Thoracic aorta (tissue), 2 donors: ENCODE results near the gene UBASH3A. TPM values are rescaled to one million over a fixed set of nuclear protein-coding genes. Genes with fewer than 3 reads are reported as not detected.

Experiments
- ATAC-seq: fragments of 150-250 bp; one replicate; pipeline ENCODE4 v1.8.0; 2017; ENCODE audit warnings: low read depth; ENCODE audit not compliant: insufficient number of reproducible peaks, low FRiP score
- DNase-seq: peaks from one replicate; pipeline ENCODE4 v3.0.0-alpha.2; 2020; ENCODE audit warnings: low spot score
- H3K27ac ChIP-seq, 2 donors: fragments of 200-600 bp; sonication (generic); 1 replicate in 1 of 2; 2 replicates in 1 of 2; pipeline ENCODE4 v1.5.1; 2016; ENCODE audit warnings: mild to moderate bottlenecking in 2 of 2, moderate library complexity in 2 of 2
- H3K27me3 ChIP-seq: fragments of 200-600 bp; sonication (generic); replicated peaks from 2 replicates; pipeline ENCODE4 v1.6.0; 2016; ENCODE audit warnings: mild to moderate bottlenecking; ENCODE audit not compliant: insufficient read depth
- H3K36me3 ChIP-seq: fragments of 200-600 bp; sonication (generic); one replicate; pipeline ENCODE4 v1.5.1; 2016
- H3K4me1 ChIP-seq, 2 donors: fragments of 200-600 bp; sonication (generic); 1 replicate in 1 of 2; 2 replicates in 1 of 2; pipeline versions ENCODE4 v1.5.1 to v1.6.0; 2016; ENCODE audit warnings: low read depth in 2 of 2, mild to moderate bottlenecking in 1 of 2; ENCODE audit not compliant: control insufficient read depth in 1 of 2
- H3K4me3 ChIP-seq: fragments of 200-600 bp; sonication (generic); 2 replicates; pipeline ENCODE4 v1.5.1; 2016; ENCODE audit warnings: mild to moderate bottlenecking
- H3K9me3 ChIP-seq: fragments of 200-600 bp; sonication (generic); 2 replicates; pipeline ENCODE4 v1.5.1; 2016
- CTCF ChIP-seq: fragments of 200-600 bp; sonication (generic); IDR thresholded peaks from one replicate; pipeline ENCODE4 v1.5.1; 2019; ENCODE audit warnings: antibody characterized with exemption
- total RNA-seq, 2 donors: library from RNA; depleted of rRNA; stranded (reverse); fragments of >200 nt; gene quantifications; one replicate each; pipeline versions ENCODE4 v1.1.0 to v1.2.3, GENCODE V29; 2016

UBASH3A gene
- total RNA-seq, 2 donors from 2014 or later = 1.2 to 1.3 TPM

- Histone ChIP-seq H3K27ac (no peak overlapping the region), H3K9me3 (no peaks in the 10 kb centered on the region), H3K36me3 (no peaks in the 10 kb centered on the region), H3K4me1 (no peaks in the 10 kb centered on the region), H3K4me3 (no peak overlapping the region), H3K27me3 (no peaks in the 10 kb centered on the region)
- no peak for TF ChIP-seq CTCF
- DNase-seq (no peak), ATAC-seq (no peak)
These were observed 17.5 kb downstream of the UBASH3A start for GRCh38 chr21:42421018-42421793.

GRCh38 chr21:42423197-42423675, 19.5 kb downstream of the UBASH3A start:
- no peaks in the 10 kb centered on the region for H3K4me1 ChIP-seq
- no peaks in the 10 kb centered on the region for H3K36me3 ChIP-seq
- no peak overlapping the region for H3K4me3 ChIP-seq
- no peak overlapping the region for H3K27ac ChIP-seq
- H3K27me3 ChIP-seq = no peaks in the 10 kb centered on the region
- DNase-seq = no peak
- TF ChIP-seq CTCF = no peak
- no peaks in the 10 kb centered on the region for H3K9me3 ChIP-seq
- no peak for ATAC-seq

- no peak for TF ChIP-seq CTCF
- H3K36me3 ChIP-seq = no peaks in the 10 kb centered on the region
- H3K9me3 ChIP-seq = no peaks in the 10 kb centered on the region
- H3K27ac ChIP-seq = no peak overlapping the region
- H3K4me1 ChIP-seq = no peaks in the 10 kb centered on the region
- DNase-seq = no peak
- ATAC-seq = no peak
- no peak overlapping the region for H3K4me3 ChIP-seq
- no peaks in the 10 kb centered on the region for H3K27me3 ChIP-seq
These were observed 20.0 kb downstream of the UBASH3A start for GRCh38 chr21:42423685-42424084.

GRCh38 chr21:42424914-42425541, 21.3 kb downstream of the UBASH3A start:
- Histone ChIP-seq H3K4me3 (no peak overlapping the region), H3K36me3 (no peaks in the 10 kb centered on the region), H3K4me1 (no peaks in the 10 kb centered on the region), H3K27me3 (no peaks in the 10 kb centered on the region), H3K9me3 (no peaks in the 10 kb centered on the region), H3K27ac (no peak overlapping the region)
- DNase-seq (no peak), ATAC-seq (no peak)
- no peak for TF ChIP-seq CTCF

- H3K4me3 ChIP-seq = no peak overlapping the region
- no peak for DNase-seq
- TF ChIP-seq CTCF = no peak
- no peaks in the 10 kb centered on the region for H3K9me3 ChIP-seq
- no peaks in the 10 kb centered on the region for H3K36me3 ChIP-seq
- H3K4me1 ChIP-seq = no peaks in the 10 kb centered on the region
- H3K27me3 ChIP-seq = no peaks in the 10 kb centered on the region
- ATAC-seq = no peak
- no peak overlapping the region for H3K27ac ChIP-seq
These were observed 21.9 kb downstream of the UBASH3A start for GRCh38 chr21:42425591-42425990.
